ENCODE results near the gene ETV6.

Gene ETV6

GRCh38 chr12:11916113-11916512, 266.6 kb downstream of the ETV6 start:
- no peak for DNase-seq (ENCODE audit: low read depth, low spot score)

DNA sequence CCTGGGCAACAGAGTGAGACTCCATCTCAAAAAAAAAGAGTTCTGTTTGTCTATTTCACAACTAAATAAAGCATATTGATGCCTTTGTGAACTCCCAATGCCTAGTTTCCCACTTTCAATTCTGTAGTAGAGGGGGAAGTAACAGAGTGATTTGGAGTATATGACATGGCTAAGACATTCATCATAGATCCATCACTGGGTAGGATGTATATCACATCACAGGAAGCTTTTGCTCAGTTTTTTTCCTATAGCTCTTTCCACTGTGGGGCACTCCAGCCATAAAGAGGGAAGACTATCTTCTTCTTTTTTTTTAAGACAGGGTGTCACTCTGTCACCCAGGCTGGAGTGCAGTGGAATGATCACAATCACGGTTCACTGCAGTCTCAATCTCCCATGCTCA, 267.3 kb downstream of the ETV6 start:
- DNase-seq (ENCODE audit: low read depth, low spot score) = no peak

- no peak for DNase-seq (ENCODE audit: low read depth, low spot score)
Measured at GRCh38 chr12:11917501-11917900, 268.0 kb downstream of the ETV6 start.

GRCh38 chr12:11920231-11920630, 270.8 kb downstream of the ETV6 start:
- DNase-seq (ENCODE audit: low read depth, low spot score) = no peak

- no peak for DNase-seq (ENCODE audit: low read depth, low spot score)
Measured at GRCh38 chr12:11922361-11922760, 272.9 kb downstream of the ETV6 start.

DNA sequence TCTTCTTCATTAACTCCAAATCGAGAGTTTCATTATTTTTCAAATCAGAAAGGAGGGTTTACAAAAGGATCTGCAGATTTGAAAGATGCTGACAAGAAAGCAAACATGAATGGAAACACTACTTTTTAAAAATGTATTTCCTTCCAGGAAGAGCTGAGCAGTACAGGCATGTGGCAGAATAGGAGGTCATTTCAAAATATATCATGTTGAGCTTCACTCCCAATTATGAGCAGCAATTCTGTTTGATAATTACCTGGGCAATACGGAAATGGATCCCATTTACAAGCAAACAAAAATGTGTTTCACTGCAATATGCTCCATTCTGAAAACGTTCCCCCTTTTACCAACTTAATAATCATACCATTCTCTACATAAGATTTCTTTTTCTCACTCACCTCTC, 273.6 kb downstream of the ETV6 start:
- DNase-seq (ENCODE audit: low read depth, low spot score) = no peak

- DNase-seq (ENCODE audit: low read depth, low spot score) = no peak
Measured at GRCh38 chr12:11927286-11927935, 277.9 kb downstream of the ETV6 start.

GRCh38 chr12:11929714-11930113, 280.2 kb downstream of the ETV6 start:
- no peak for DNase-seq (ENCODE audit: low read depth, low spot score)

GRCh38 chr12:11939223-11939622, 289.7 kb downstream of the ETV6 start:
- DNase-seq (ENCODE audit: low read depth, low spot score) = no peak

DNA sequence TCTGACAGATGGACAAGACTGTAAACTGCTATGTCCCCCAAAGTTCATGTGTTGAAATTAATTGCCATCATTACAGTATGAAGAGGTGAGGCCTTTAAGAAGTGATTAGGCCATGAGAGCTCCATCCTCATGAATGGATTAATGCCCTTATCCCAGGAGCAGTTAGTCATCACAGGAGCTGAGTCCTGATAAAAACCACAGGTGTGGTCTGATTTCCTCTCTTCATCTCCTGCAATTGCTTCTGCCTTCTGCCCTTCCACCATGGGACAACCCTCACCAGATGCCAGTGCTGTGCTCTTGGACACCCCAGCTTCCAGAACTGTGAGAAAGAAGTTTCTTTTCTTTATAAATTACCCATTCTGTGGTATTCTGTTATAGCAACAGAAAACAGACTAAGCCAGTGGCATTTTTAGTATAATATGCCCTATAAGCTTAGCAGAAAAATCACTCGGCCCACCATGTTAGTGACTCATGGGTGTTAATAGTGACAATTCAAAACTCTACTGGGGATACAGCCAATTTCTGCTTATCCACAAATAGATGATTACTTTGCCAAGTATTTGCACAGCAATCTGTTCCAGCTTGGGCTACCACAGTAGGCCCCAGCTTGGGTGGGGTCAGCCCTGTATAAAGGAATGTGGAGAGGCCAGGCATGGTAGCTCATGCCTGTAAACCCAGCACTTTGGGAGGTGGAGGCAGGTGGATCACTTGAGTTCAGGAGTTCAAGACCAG, 292.3 kb downstream of the ETV6 start:
- DNase-seq (ENCODE audit: low read depth, low spot score) = no peak

DNA sequence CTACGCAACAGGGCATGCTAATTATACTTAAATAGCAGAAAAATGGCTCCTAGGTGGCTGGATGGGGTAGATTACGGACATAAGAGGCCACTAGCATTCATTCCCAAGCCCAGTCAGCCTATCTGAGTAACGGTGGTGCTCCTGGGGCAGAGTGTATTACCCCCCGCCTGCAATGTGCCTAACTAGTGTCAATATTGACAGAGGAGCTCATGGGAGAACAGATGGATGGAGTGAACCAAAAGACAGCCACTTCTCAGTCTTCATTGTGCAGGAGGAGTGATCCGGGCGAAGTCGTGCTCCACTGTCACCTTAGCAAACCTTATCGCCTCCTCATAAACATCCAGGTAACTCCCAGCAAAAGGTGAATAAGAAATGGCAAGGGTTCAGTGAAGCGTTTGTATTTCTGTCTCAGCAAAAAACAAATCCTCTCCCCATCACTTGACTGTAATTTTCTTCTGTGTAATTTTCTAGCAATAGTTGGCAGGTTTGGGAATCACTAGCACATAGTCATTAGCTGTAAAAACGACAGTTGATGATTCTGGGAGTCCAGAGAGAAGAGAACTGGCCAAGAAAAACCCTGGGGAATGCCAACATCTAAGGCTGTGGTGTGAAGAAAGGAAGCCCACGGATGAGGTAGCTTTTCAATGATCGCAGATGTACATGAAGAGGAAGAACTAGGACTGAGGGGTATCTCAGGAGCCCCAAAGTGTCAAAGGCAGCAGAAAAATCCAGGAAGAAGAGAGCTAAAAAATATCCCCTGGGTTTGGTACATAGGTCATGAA, 294.6 kb downstream of the ETV6 start:
- DNase-seq (ENCODE audit: low read depth, low spot score) = no peak
